GM19023 (cell line): ENCODE measurements around the gene COL27A1.

Experiments used
- ATAC-seq: cut with Tn5 transposase; IDR thresholded peaks from one replicate; pipeline ENCODE4 v1.9.1; 2021; ENCODE audit warnings: mild to moderate bottlenecking, moderate library complexity; ENCODE audit not compliant: unreplicated experiment

The COL27A1 gene

GRCh38 chr9:114261987-114262386, 106.7 kb downstream of the COL27A1 start:
- no peak for ATAC-seq

- ATAC-seq = no peak
Observed at GRCh38 chr9:114263853-114264510, 108.6 kb downstream of the COL27A1 start.

GRCh38 chr9:114264806-114265550, 109.6 kb downstream of the COL27A1 start:
- no peak for ATAC-seq

DNA sequence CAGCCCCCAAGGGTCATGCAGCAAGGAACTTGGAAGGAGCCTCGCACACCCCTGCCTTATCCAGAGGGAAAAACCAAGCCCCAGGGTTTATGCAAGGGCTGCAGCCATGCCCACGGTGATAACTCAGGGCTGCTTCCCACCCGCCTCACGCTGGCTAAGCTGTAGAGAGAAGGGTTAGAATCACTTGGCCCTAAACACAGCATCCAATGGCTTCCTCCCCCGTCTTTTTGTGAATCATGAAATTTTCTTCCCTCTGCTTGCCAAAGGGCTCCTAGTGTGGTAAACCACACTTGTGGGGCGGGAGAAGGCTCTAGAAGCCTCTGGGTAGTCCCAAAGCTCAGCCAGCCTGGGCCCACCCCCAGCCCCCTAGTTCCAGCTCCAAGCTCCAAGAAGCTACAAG, 111.6 kb downstream of the COL27A1 start:
- ATAC-seq = no peak

GRCh38 chr9:114269023-114269422, 113.7 kb downstream of the COL27A1 start:
- ATAC-seq = no peak

DNA sequence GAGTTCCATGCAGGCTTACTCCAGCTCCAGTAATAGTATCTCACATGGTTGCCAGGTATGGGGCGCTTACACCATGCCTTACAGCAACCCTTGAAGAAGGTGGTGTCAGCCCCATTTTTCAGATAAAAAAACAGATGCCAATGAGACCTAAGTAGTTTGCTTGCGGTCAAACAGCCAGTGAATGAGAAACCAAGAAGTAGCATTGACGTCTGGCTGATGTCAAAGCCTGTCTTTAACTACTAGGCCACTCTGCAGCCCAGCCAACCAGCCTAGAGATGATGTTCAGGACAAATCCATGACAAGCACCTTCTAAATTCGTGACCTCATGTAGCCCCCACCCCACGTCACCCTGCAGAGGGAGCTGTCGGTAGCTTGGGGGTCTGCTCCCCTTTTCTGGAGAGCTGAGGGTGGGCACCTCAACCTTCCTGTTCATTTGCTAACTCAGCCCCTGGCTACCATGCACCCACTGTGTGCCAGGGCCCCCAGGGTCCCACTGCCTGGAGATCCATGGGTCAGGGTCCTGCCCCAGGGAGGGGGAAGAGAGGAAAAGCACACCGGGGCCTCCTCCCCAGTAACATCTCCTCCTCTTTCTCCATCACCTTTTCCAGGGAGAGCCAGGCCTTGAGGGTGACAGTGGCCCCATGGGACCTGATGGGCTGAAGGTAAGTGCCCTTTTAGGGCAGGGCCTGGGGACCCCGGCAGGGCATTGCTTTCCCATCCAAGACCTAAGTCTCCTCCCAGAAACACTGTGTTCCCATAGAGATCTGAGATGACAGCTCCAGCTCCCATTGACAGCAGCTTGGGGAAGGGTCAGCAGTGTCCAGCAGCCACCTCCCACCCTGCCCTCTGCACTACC, 115.0 kb downstream of the COL27A1 start:
- ATAC-seq = no peak

DNA sequence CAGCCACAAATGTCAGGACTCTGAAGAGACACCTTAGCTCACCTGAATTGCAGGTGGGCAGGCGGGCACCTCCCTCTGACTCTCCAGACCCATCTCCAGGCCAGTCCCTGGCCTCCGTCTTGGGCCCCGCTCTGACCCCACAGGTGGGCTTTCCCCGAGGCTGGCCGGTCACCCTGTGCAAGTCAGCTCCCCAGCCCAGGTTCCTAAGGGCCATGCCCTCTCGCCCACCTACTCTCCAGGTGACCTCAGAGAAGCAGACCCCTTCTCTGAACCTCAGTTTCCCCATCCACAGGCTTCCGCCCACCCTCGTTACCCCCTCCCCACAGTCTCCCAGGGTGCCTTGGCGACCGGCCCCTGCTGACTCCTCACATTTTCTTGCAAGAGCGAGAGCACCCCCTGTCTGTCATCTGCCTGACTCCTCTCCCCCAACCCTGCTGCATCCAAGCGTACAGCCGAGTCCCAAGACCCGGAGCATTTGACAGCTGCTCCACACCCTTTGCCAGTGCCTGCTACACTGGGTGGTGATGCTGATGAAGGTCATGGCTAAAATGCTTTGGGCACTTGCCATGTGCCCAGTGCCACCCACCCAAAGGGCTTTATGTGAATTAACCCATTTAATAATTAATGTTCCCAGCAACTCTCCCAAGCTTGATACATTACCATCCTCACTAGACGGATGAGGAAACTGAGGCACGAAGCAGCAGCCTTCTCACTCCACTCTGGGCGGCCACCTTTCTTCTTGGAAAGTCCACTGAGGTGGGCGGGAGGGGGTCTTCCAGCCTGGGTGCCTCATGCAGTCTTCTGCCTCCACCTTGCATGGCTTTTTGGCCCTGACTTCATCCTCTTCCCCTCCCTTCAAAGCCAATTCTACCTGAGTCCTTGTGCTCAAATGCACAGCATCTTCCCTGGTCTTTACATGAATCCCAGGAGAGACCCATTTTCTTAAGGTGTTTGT, 116.5 kb downstream of the COL27A1 start:
- no peak for ATAC-seq

DNA sequence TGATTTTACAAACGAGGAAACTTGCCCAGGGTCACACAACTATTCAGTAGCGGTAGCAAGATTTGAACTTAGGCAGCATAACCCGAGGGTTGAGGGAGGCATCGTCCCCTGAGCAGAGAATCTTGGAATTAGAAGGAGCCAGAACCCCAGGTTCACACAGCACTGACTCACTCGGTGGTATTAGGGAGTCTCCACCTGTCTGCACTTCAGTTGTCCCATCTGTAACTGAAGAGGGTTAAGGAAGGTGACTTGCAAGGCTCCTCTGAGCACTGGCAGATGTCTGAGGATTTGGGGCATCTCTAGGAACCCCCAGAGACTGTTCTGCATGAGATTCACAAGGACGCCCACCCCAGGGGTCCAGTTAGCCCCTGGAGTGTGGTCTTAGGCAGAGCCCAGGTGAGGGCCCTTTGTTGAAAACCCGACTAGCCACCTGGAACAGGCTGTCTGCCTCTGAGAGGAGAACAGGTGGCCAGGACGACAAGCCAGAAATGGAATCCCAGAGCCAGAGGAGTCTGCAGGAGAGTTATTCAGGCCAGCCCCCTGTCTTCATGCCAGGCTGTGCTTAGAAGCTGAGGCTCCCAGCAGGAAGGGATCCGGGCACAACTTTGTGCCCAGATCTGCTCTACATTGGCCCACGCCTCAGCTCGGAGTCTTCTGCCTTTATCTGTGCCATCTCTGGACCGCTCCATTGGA, 117.5 kb downstream of the COL27A1 start:
- ATAC-seq = no peak

DNA sequence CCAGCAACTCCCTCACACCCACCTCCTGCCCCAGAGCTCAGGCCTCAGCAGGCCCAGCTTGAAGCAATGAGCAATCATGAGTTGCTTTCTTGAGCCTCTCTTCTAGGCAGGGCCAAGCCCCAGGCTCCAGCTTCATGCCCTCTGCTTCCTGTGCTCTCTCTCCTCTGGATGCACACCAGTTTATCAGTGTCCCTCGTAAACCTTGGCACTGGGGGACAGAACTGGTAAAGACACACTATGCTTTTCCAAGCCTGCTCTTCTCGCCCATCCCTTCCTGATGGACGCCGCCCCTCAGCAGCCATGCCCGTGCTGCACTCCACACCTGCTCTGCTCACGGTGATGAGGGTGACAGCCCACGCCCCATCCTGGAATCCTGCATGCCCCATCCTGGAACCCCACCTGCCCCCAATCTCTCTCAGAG, 118.1 kb downstream of the COL27A1 start:
- ATAC-seq = no peak

DNA sequence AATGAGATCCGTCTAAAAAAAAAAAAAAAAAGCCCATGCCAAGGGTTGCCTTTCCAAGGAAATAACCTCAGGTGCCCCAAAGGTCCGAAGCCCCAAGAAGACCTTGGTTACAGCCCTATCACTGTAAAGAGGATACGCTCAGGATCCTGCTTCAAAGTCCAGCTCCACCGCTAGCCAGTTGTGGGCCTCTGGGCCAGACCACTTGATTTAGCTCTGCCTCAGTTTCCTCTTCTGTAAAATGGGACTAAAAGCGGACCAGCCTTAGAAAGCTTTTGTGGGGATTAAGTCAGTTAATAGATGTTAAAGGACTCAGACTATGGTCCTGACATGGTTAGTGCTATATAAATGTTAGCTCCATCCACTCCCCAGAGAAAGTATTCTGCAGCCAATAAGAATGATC, 118.9 kb downstream of the COL27A1 start:
- no peak for ATAC-seq

GRCh38 chr9:114275246-114276004, 120.1 kb downstream of the COL27A1 start:
- no peak for ATAC-seq

GRCh38 chr9:114276908-114277821, 121.8 kb downstream of the COL27A1 start:
- no peak for ATAC-seq

GRCh38 chr9:114278356-114278755, 123.0 kb downstream of the COL27A1 start:
- no peak for ATAC-seq

- ATAC-seq = no peak
Observed at GRCh38 chr9:114278881-114279570, 123.7 kb downstream of the COL27A1 start.

GRCh38 chr9:114279693-114280092, 124.4 kb downstream of the COL27A1 start:
- no peak for ATAC-seq

- no peak for ATAC-seq
Observed at GRCh38 chr9:114280636-114281472, 125.5 kb downstream of the COL27A1 start.
